Endothelial cell of umbilical vein (primary cell): ENCODE measurements around the gene TRMT112. TPM values are rescaled to one million over a fixed set of nuclear protein-coding genes. Genes with fewer than 3 reads are reported as not detected.
A peak's percentile ranks its signal among the peaks of the same experiment; 100 is the strongest.

ENCODE experiments used
- BruUV-seq: library from RNA; stranded (reverse); fragments of 400-500 nt; replicated peaks from 2 replicates; lab custom pipeline; 2021; lab: Mats Ljungman, UMichigan
- CTCF ChIA-PET: fragments of 300-600, 350-600 bp; sonication (Branson Sonifier 250); formaldehyde crosslinking; loops from one replicate; lab custom pipeline; 2021; ENCODE audit warnings: antibody characterized with exemption, inconsistent platforms; lab: Charles Lee
- POLR2A ChIA-PET: fragments of 300-600, 350-600 bp; sonication (Branson Sonifier 250); formaldehyde crosslinking; loops from one replicate; lab custom pipeline; 2021; ENCODE audit warnings: antibody characterized with exemption, inconsistent platforms; lab: Charles Lee
- DNase-seq: peaks from one replicate; pipeline ENCODE4 v3.0.0-alpha.2; 2011; ENCODE audit warnings: low read depth, low spot score
- FAIRE-seq: peaks from 2 replicates; lab custom pipeline; 2011; peaks lifted over from hg19 to GRCh38; lab: Jason Lieb, UNC
- H2AFZ ChIP-seq: 2 replicates; pipeline ENCODE4 v1.6.0; 2012; ENCODE audit warnings: low read depth, low read length, control low read depth, inconsistent platforms
- H3K27ac ChIP-seq: 2 replicates; pipeline ENCODE4 v1.5.1; 2011; ENCODE audit warnings: low read depth, mild to moderate bottlenecking, control low read depth, low read length, moderate library complexity; ENCODE audit not compliant: insufficient read depth
- H3K27me3 ChIP-seq, 2 experiments: 2 replicates each; pipeline versions ENCODE4 v1.6.0 to v1.6.1; 2011; ENCODE audit warnings: low read length in 2 of 2, mixed read lengths in 1 of 2; ENCODE audit not compliant: control insufficient read depth in 2 of 2, insufficient read depth in 2 of 2
- H3K36me3 ChIP-seq, 2 experiments: 2 replicates in 1 of 2; 3 replicates in 1 of 2; pipeline ENCODE4 v1.5.1; 2011; ENCODE audit warnings: low read length in 2 of 2, mild to moderate bottlenecking in 1 of 2, moderate library complexity in 1 of 2; ENCODE audit not compliant: control insufficient read depth in 2 of 2, insufficient read depth in 2 of 2; ENCODE audit errors: extremely low read depth in 1 of 2
- H3K4me1 ChIP-seq: 3 replicates; pipeline ENCODE4 v1.5.1; 2011; ENCODE audit warnings: mild to moderate bottlenecking, low read length; ENCODE audit not compliant: control insufficient read depth, insufficient read depth; ENCODE audit errors: extremely low read depth
- H3K4me2 ChIP-seq: 2 replicates; pipeline ENCODE4 v1.6.1; 2011; ENCODE audit warnings: low read length, control low read depth, mixed read lengths; ENCODE audit not compliant: insufficient read depth
- H3K4me3 ChIP-seq, 3 experiments: fragments of 200-600 bp in 1 of 3; sonication (generic), shearing (Covaris generic) in 1 of 3; replicated peaks in 1 of 3; 2 replicates each; pipeline ENCODE4 v1.5.1; 2011 to 2016; ENCODE audit warnings: control low read depth in 3 of 3, low read length in 3 of 3, mild to moderate bottlenecking in 2 of 3, inconsistent platforms in 1 of 3, low read depth in 1 of 3, moderate library complexity in 1 of 3; ENCODE audit not compliant: insufficient read depth in 1 of 3
- H3K79me2 ChIP-seq: 2 replicates; pipeline ENCODE4 v1.6.0; 2012; ENCODE audit warnings: low read length, inconsistent platforms; ENCODE audit not compliant: control insufficient read depth, insufficient read depth
- H3K9ac ChIP-seq: replicated peaks from 2 replicates; pipeline ENCODE3; 2011; ENCODE audit warnings: low read length, control low read depth; ENCODE audit not compliant: insufficient read depth; ENCODE audit errors: extremely low read depth
- H3K9me1 ChIP-seq: replicated peaks from 3 replicates; pipeline ENCODE4 v1.6.0; 2011; ENCODE audit warnings: mild to moderate bottlenecking, low read length; ENCODE audit not compliant: control insufficient read depth, insufficient read depth; ENCODE audit errors: extremely low read depth
- H3K9me3 ChIP-seq: replicated peaks from 2 replicates; pipeline ENCODE4 v1.5.1; 2012; ENCODE audit warnings: low read length, inconsistent platforms; ENCODE audit not compliant: control insufficient read depth, insufficient read depth
- H4K20me1 ChIP-seq: replicated peaks from 2 replicates; pipeline ENCODE3; 2011; ENCODE audit warnings: mild to moderate bottlenecking, low read length; ENCODE audit not compliant: control insufficient read depth, insufficient read depth; ENCODE audit errors: extremely low read depth
- CTCF ChIP-seq, 2 donors: IDR thresholded peaks; 1 replicate in 1 of 2; 2 replicates in 1 of 2; pipeline ENCODE4 v1.5.1; 2011; ENCODE audit warnings: low read length in 2 of 2, mild to moderate bottlenecking in 2 of 2, moderate library complexity in 2 of 2, control low read depth in 1 of 2, inconsistent platforms in 1 of 2, low read depth in 1 of 2; ENCODE audit not compliant: insufficient read depth in 1 of 2; ENCODE audit errors: extremely low read depth in 1 of 2
- EZH2 ChIP-seq: IDR thresholded peaks from 2 replicates; pipeline ENCODE4 v1.6.1; 2012; ENCODE audit warnings: borderline replicate concordance, low read depth, mild to moderate bottlenecking, moderate library complexity, low read length, inconsistent platforms; ENCODE audit not compliant: severe bottlenecking
- FOS ChIP-seq: IDR thresholded peaks from 2 replicates; pipeline ENCODE4 v1.6.1; 2011; ENCODE audit warnings: mild to moderate bottlenecking, low read length, moderate library complexity, borderline replicate concordance; ENCODE audit not compliant: insufficient read depth
- GATA2 ChIP-seq: IDR thresholded peaks from 2 replicates; pipeline ENCODE4 v1.7.0; 2011; ENCODE audit warnings: low read depth, mild to moderate bottlenecking, moderate library complexity, mixed read lengths, low read length; ENCODE audit not compliant: insufficient read length, insufficient read depth
- JUN ChIP-seq: IDR thresholded peaks from 2 replicates; pipeline ENCODE4 v1.6.1; 2011; ENCODE audit warnings: borderline replicate concordance, low read depth; ENCODE audit not compliant: insufficient read length, insufficient read depth
- MAX ChIP-seq: IDR thresholded peaks from 2 replicates; pipeline ENCODE4 v1.6.1; 2011; ENCODE audit not compliant: insufficient read depth, insufficient read length
- MYC ChIP-seq: IDR thresholded peaks from one replicate; pipeline ENCODE4 v1.6.1; 2011; ENCODE audit warnings: mild to moderate bottlenecking, low read depth, low read length
- POLR2A ChIP-seq: IDR thresholded peaks from 2 replicates; pipeline ENCODE4 v1.6.1; 2012; ENCODE audit warnings: low read depth, mild to moderate bottlenecking, control low read depth, low read length
- POLR2AphosphoS5 ChIP-seq: IDR thresholded peaks from 2 replicates; pipeline ENCODE4 v1.6.1; 2012; ENCODE audit warnings: low read depth, mild to moderate bottlenecking, control low read depth, low read length, moderate library complexity; ENCODE audit not compliant: insufficient read depth
- dilution Hi-C: fragments of 300-500 bp; cut with MboI; formaldehyde crosslinking; loops from one replicate; pipeline ENCODE4 v1.15.0; 2019; ENCODE audit warnings: low sequenced_read_pairs; ENCODE audit not compliant: extremely low pct_ligation_motif_present
- intact Hi-C: fragments of 100-400 bp; cut with micrococcal nuclease; formaldehyde crosslinking; loops from one replicate; pipeline ENCODE4 v1.10.0; 2022
- polyA plus RNA-seq, 4 experiments: library from polyadenylated mRNA; depleted of rRNA in 3 of 4; stranded (reverse) in 3 of 4; unstranded in 1 of 4; fragments of >200 nt; gene quantifications; 2 replicates each; pipeline versions ENCODE4 v1.2.1 to v1.2.3, GENCODE V29; 2011 to 2012; ENCODE audit warnings: missing spikeins in 1 of 4
- total RNA-seq: library from RNA; stranded (reverse); gene quantifications from 2 replicates; pipeline ENCODE4 v1.2.3, GENCODE V29; 2021

TRMT112 gene
- total and polyA plus RNA-seq, 2 donors (not counting 3 experiments of a cell fraction or from before 2014, with no cell fraction given) = 195 to 575 TPM

- Histone ChIP-seq H3K36me3 (no peaks in the 10 kb centered on the region), H3K79me2 (no peaks in the 10 kb centered on the region), H3K9me1 (no peaks in the 10 kb centered on the region), H3K27me3 (no peaks in the 10 kb centered on the region), H3K9me3 (no peaks in the 10 kb centered on the region), H3K27ac (no peak within 1 kb of the TSS), H2AFZ (peak within 1 kb of the TSS; percentile 50), H3K4me2 (no peak within 1 kb of the TSS), H4K20me1 (no peaks in the 10 kb centered on the region), H3K4me1 (no peaks in the 10 kb centered on the region), H3K9ac (no peak within 1 kb of the TSS), H3K4me3 (no peak within 1 kb of the TSS)
- dilution Hi-C loops = no loop called here
- TF ChIP-seq CTCF (IDR thresholded peaks at IDR 0.05; ENCODE audit: extremely low read depth in 1 of 2, insufficient read depth in 1 of 2, low read depth in 1 of 2, low read length in 2 of 2) (no peak), FOS (no peak), JUN (no peak), EZH2 (no peak), POLR2A (no peak), MYC (no peak), MAX (no peak), GATA2 (no peak), POLR2AphosphoS5 (no peak)
- intact Hi-C loops = no loop called here
- ChIA-PET POLR2A (no interaction called here), CTCF (interaction anchor here (3.1 kb wide), 2 partner anchors 8 to 22 kb away, joined by 24 to 27 read pairs; partner anchors contain the start of genes PRDX5 and TRMT112)
- DNase-seq = no peak
- FAIRE-seq = no peak
- no TSS peak for BruUV-seq
Observed at GRCh38 chr11:64339754-64340408, 22.5 kb upstream of the TRMT112 start, which contains the start of gene CCDC88B. CCDC88B (plus strand) TSS chr11:64340204; CDS start chr11:64340267, 63 bp downstream.
